GM13976 (cell line): Measurements from ENCODE around the gene RIN1.

ENCODE experiments used
- DNase-seq: peaks from one replicate; pipeline ENCODE4 v3.0.0; 2012; ENCODE audit warnings: low spot score
- in situ Hi-C: fragments of 300-500 bp; cut with MboI; formaldehyde crosslinking; loops from one replicate; pipeline ENCODE4 v1.12.0; 2022; ENCODE audit warnings: low sequenced_read_pairs, mixed read lengths, inconsistent platforms; ENCODE audit not compliant: unreplicated experiment
- TF ChIP-seq, protein P1 (sequence below): IDR thresholded peaks from 2 replicates; pipeline ENCODE4 v1.5.1; 2012; ENCODE audit warnings: borderline replicate concordance, mild to moderate bottlenecking; ENCODE audit not compliant: insufficient read depth; ENCODE audit errors: extremely low read depth, missing control alignments, control extremely low read depth

The RIN1 gene

DNA sequence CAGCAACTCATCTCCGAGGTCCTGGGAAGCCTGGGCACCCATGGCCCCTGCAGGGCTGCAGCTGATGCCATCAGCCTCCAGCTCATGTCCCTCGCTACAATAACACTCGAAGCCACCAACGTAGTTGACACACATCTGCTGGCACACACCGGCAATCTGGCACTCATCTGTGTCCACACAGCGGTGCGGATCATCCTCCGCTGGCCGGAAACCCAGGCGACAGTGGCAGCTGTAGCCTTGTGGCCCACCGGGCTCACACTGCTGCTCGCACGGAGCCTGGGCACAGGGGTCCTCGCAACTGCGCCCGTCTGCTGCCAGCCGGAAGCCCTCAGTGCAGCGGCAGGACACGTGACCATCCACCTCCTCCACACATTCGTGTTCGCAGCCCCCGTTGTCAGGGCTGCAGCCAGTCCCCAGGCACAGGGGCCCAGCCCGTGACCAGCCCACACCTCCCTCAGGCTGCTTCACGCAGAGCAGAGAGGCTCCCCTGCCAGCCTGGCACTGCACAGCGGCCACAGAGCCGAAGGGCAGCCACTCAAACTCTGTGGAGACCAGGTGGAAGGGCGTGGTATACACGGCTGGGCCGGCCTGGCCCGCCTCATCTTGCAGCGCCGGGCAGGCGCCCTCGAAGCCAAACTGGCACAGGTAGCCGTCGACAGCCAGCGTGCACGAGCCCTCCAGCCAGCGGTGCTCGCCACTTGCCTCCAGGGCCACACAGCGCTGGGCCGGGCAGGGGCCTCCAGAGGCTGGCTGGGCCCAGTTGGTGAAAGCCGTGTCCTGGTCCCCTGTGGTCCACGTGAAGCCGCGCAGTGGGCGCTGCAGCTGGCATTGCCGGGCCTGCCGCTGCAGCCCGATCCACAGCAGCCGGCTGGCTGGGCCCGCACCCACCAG, 20.1 kb downstream of the RIN1 start:
- no peak for DNase-seq
- TF ChIP-seq, protein P1, sequence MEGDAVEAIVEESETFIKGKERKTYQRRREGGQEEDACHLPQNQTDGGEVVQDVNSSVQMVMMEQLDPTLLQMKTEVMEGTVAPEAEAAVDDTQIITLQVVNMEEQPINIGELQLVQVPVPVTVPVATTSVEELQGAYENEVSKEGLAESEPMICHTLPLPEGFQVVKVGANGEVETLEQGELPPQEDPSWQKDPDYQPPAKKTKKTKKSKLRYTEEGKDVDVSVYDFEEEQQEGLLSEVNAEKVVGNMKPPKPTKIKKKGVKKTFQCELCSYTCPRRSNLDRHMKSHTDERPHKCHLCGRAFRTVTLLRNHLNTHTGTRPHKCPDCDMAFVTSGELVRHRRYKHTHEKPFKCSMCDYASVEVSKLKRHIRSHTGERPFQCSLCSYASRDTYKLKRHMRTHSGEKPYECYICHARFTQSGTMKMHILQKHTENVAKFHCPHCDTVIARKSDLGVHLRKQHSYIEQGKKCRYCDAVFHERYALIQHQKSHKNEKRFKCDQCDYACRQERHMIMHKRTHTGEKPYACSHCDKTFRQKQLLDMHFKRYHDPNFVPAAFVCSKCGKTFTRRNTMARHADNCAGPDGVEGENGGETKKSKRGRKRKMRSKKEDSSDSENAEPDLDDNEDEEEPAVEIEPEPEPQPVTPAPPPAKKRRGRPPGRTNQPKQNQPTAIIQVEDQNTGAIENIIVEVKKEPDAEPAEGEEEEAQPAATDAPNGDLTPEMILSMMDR: no peak

DNA sequence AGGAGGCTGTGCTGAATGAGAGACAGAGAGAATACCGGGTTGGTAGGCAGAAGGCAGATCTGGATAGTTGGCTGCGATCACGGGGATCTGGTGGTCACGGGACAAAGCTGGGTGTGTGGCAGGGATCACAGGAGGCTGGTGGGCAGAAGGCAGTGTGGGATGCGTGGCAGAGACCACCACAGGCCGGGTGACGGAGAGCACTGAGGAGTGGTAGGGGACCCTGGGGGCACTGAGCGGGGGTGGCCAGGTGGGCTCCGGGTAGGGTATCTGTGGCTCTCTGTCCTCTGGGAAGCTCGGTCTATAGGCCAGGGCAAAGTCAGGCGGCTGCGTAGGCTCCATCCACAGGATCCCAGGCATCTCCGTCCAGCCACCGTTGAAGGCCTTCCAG, 20.7 kb downstream of the RIN1 start:
- TF ChIP-seq, protein P1: no peak
- in situ Hi-C loops: no loop called here
- DNase-seq: no peak

More for the DNA sequence above, 20.1 kb downstream of the RIN1 start:
- in situ Hi-C loops: no loop called here

DNA sequence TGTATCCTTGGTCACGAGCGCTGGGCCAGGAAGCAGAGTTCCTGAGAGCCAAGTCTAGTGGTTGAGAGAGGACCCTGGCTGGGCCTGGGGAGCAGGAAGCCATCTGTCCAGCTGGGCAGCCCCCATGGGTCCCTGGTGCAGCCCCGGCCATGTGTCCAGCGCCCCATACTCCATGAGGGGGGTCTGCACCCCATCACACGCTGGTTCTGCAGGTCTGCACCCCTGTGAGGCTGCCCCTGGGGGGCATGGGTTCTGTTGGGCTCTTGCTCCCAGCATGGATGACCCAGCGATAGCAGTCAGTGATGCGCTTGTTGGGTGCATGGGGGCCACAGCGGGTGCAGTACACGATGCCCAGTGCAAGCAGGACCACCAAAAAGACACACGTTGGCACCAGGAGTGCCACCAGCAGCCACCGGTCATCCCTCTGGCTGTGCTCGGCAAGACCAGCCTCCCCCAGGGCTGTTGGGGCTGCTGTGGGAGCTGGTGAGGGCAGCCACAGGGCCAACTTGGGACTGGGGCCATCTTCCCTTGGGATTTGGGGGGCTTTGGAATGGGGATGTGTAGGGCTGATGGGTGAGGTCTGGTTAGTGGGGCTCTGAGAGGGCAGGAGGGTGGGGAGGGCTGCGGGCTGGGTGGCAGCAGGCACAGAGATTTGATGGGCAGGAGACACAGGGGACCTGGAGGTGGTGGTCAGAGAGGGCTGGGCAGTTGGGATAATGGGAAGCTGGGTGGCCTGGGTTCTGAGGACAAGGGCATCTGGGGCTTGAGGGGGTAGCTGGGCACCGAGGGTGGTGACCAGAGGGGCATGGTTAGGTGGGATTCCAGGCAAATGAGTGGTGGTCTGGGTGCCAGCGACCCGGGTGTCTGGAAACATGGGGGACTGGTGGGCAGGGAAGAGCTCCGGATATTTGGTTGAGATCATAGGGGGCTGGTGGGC, 21.4 kb downstream of the RIN1 start:
- TF ChIP-seq, protein P1: no peak
- in situ Hi-C loops: no loop called here
- no peak for DNase-seq

DNA sequence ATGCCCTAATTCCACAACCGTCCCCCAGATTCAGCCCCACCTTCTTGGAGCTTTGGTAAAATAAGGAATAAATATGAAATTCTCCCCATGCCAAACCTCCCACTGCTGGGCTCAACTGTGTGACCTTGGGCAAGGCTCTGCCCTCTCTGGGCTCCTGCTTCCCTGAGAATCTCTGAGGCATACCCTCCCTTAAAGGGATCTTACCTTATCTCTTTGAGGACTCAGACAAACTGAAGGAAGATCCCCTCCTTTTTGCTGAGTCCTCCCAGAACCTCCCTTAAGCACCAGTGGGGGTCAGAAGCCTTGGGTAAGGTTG, 22.1 kb downstream of the RIN1 start:
- TF ChIP-seq, protein P1: no peak
- in situ Hi-C loops: no loop called here
- DNase-seq: no peak

GRCh38 chr11:66313321-66314185, 22.7 kb downstream of the RIN1 start:
- no peak for DNase-seq
- in situ Hi-C loops: no loop called here
- TF ChIP-seq, protein P1: no peak

- TF ChIP-seq, protein P1: no peak
- in situ Hi-C loops: no loop called here
- peak; percentile 99 for DNase-seq
Observed at GRCh38 chr11:66312549-66313320, 23.5 kb downstream of the RIN1 start.
